Chondrocyte (in vitro differentiated cells): ENCODE results near the gene MAP2K2. TPM values are rescaled to one million over a fixed set of nuclear protein-coding genes. Genes with fewer than 3 reads are reported as not detected.

Experiments used
- DNase-seq: peaks from one replicate; pipeline ENCODE4 v3.0.0; 2021; ENCODE audit warnings: mixed read lengths, low spot score
- H3K27ac Mint-ChIP-seq: one replicate; pipeline ENCODE4 v1.8.0; 2021; ENCODE audit warnings: mild to moderate bottlenecking, moderate library complexity, mixed read lengths; ENCODE audit not compliant: unreplicated experiment
- H3K27me3 Mint-ChIP-seq: 2 replicates; pipeline ENCODE4 v1.8.0; 2021; ENCODE audit warnings: low read depth, mixed read lengths
- H3K36me3 Mint-ChIP-seq: 2 replicates; pipeline ENCODE4 v1.8.0; 2021; ENCODE audit warnings: low read depth, mixed read lengths
- H3K4me1 Mint-ChIP-seq: 2 replicates; pipeline ENCODE4 v1.8.0; 2021; ENCODE audit warnings: low read depth, mild to moderate bottlenecking, mixed read lengths
- H3K4me3 Mint-ChIP-seq: one replicate; pipeline ENCODE4 v1.8.0; 2021; ENCODE audit warnings: mild to moderate bottlenecking, moderate library complexity, mixed read lengths; ENCODE audit not compliant: unreplicated experiment
- H3K9me3 Mint-ChIP-seq: 2 replicates; pipeline ENCODE4 v1.8.0; 2021; ENCODE audit warnings: low read depth, mixed read lengths
- CTCF ChIP-seq: fragments of 200-600 bp; sonication (generic); IDR thresholded peaks from 2 replicates; pipeline ENCODE4 v1.5.0; 2021; ENCODE audit warnings: antibody characterized with exemption, mild to moderate bottlenecking, moderate library complexity
- total RNA-seq: library from RNA; stranded (reverse); gene quantifications from 3 replicates; pipeline ENCODE4 v1.2.1, GENCODE V29; 2021

MAP2K2 gene
- total RNA-seq, 1 donor from 2014 or later = 158 TPM

DNA sequence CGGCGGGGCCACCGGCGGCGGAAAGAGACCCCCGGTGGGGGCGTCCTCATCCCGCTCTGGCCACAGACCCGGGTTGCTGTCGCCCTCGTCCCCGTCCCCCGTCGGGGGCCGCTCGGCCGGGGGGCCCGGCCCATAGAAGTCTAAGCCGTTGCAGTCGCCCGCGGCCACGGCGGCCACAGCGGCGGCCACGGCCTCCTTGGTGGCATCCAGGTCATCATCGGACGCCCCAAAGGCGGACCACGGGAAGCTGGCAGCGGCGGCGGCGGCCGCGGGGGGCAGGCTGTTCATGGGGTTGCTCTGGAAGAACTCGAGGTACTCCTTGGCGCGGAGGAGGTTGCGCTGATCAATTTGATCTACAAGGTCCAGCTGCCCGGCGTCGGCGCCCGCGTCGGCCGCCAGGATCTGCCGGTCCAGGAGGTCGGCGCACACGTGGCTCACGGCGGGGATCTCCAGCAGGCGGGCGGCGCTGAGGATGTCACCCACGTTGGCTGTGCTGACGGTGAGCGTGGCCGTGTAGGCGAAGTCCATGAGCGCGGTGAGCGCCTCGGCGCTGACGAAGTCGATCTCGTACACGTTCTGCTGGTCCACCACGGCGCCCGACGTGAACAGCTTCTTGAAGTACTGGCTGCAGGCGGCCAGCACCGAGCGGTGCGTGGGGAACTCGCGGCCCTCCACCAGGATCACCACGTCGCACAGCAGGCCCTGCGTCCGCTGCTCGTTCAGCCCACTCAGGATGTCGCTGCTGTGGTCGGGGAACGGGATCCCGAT lies 69.3 kb downstream of the MAP2K2 start:
- H3K9me3 Mint-ChIP-seq = no peaks in the 10 kb centered on the region
- peaks cover 23% of the 10 kb centered on the region for H3K36me3 Mint-ChIP-seq
- H3K27me3 Mint-ChIP-seq = no peaks in the 10 kb centered on the region
- no peak for TF ChIP-seq CTCF
- no peak overlapping the region for H3K27ac Mint-ChIP-seq
- H3K4me3 Mint-ChIP-seq = no peak overlapping the region
- peak; percentile 94 for DNase-seq
- H3K4me1 Mint-ChIP-seq = peaks cover 37% of the 10 kb centered on the region

DNA sequence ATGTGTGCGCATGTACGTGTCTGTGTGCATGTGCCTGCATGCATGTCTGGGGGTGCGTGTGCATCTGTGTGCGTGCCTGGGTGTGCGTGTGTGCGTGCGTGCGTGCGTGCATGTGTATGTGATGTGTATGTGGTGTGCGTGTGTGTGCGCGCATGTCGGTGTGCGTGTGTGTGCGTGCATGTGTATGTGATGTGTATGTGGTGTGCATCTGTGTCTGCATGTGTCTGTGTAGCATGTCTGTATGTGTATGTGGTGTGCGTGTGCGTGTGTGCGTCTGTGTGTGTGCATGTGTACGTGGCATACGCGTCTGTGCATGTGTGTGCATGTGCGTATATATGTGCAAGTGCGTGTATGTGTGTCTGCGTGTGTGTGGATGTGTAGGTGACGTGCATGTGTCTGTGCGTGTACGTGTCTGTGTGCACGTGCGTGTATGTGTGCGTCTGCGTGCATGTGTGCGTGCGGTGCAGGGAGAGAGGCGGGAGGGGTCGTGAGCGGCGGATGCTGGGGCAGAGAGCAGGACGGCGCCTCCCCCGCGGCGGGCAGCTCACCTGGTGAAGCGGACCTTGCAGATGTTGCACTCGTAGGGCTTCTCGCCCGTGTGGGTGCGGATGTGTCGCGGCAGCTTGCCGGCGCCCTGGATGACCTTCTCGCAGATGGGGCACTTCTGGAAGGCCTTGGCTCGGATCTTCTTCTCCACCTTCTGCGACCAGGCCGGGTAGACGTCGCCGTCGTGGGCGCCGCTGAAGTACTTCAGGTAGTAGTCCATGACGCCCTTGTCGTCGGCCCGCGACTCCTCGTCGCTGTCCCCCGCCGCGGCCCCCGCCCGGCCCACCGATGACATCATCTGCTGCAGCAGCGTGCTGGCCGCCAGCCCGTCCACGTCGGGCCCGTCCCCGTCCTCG lies 70.2 kb downstream of the MAP2K2 start:
- Mint-ChIP-seq H3K4me1 (peaks cover 31% of the 10 kb centered on the region), H3K27me3 (no peaks in the 10 kb centered on the region), H3K36me3 (peaks cover 23% of the 10 kb centered on the region), H3K9me3 (no peaks in the 10 kb centered on the region), H3K4me3 (no peak overlapping the region), H3K27ac (no peak overlapping the region)
- DNase-seq = peak; percentile 94
- TF ChIP-seq CTCF = no peak

- H3K27ac Mint-ChIP-seq = peak overlapping the region; percentile 52
- no peak for TF ChIP-seq CTCF
- DNase-seq = no peak
- H3K4me3 Mint-ChIP-seq = no peak overlapping the region
- no peaks in the 10 kb centered on the region for H3K27me3 Mint-ChIP-seq
- peaks cover 26% of the 10 kb centered on the region for H3K4me1 Mint-ChIP-seq
- H3K36me3 Mint-ChIP-seq = peaks cover 23% of the 10 kb centered on the region
- H3K9me3 Mint-ChIP-seq = no peaks in the 10 kb centered on the region
These were observed 70.9 kb downstream of the MAP2K2 start for GRCh38 chr19:4052993-4053422.

GRCh38 chr19:4052114-4052992 lies 71.6 kb downstream of the MAP2K2 start:
- H3K36me3 Mint-ChIP-seq = peaks cover 22% of the 10 kb centered on the region
- H3K27me3 Mint-ChIP-seq = no peaks in the 10 kb centered on the region
- TF ChIP-seq CTCF = no peak
- H3K27ac Mint-ChIP-seq = peak overlapping the region; percentile 52
- no peak overlapping the region for H3K4me3 Mint-ChIP-seq
- H3K4me1 Mint-ChIP-seq = peaks cover 21% of the 10 kb centered on the region
- H3K9me3 Mint-ChIP-seq = no peaks in the 10 kb centered on the region
- no peak for DNase-seq
